Parathyroid adenoma (tissue), 2 donors: ENCODE measurements around the gene BIRC5.
A peak's percentile ranks its signal among the peaks of the same experiment; 100 is the strongest.

Experiments
- H2AFZ ChIP-seq: fragments of 300-600 bp; sonication (generic); one replicate; pipeline ENCODE4 v1.7.0; 2017; ENCODE audit warnings: antibody characterized with exemption, mild to moderate bottlenecking
- H3K27ac ChIP-seq: fragments of 300-600 bp; sonication (generic); one replicate; pipeline ENCODE4 v1.7.0; 2017
- H3K27me3 ChIP-seq: fragments of 300-600 bp; sonication (generic); one replicate; pipeline ENCODE4 v1.7.0; 2017; ENCODE audit warnings: low read length; ENCODE audit not compliant: control insufficient read depth, insufficient read depth
- H3K36me3 ChIP-seq: fragments of 300-600 bp; sonication (generic); one replicate; pipeline ENCODE4 v1.7.0; 2017; ENCODE audit warnings: low read length; ENCODE audit not compliant: control insufficient read depth, insufficient read depth
- H3K4me1 ChIP-seq: fragments of 300-600 bp; sonication (generic); one replicate; pipeline ENCODE4 v1.7.0; 2017; ENCODE audit warnings: control low read depth
- H3K4me2 ChIP-seq: fragments of 300-600 bp; sonication (generic); one replicate; pipeline ENCODE4 v1.7.0; 2017; ENCODE audit warnings: low read length
- H3K4me3 ChIP-seq: fragments of 300-600 bp; sonication (generic); one replicate; pipeline ENCODE4 v1.7.0; 2017; ENCODE audit warnings: low read depth, low read length
- H3K79me2 ChIP-seq: fragments of 300-600 bp; sonication (generic); one replicate; pipeline ENCODE4 v1.7.0; 2017; ENCODE audit warnings: control low read depth
- H3K9ac ChIP-seq: fragments of 300-600 bp; sonication (generic); one replicate; pipeline ENCODE4 v1.7.0; 2017; ENCODE audit warnings: mild to moderate bottlenecking
- H3K9me3 ChIP-seq: fragments of 300-600 bp; sonication (generic); one replicate; pipeline ENCODE4 v1.7.0; 2017; ENCODE audit warnings: low read length; ENCODE audit not compliant: control insufficient read depth
- CTCF ChIP-seq: fragments of 300-600 bp; sonication (generic); IDR thresholded peaks from one replicate; pipeline ENCODE4 v1.7.0; 2017; ENCODE audit warnings: antibody characterized with exemption, mild to moderate bottlenecking
- donor health status: primary hyperparathyroidism.

Gene BIRC5

GRCh38 chr17:78248051-78248914 is 34.2 kb downstream of the BIRC5 start:
- no peak for TF ChIP-seq CTCF
- Histone ChIP-seq H3K9me3 (no peaks in the 10 kb centered on the region), H2AFZ (no peak overlapping the region), H3K27ac (peak overlapping the region; percentile 49), H3K27me3 (no peaks in the 10 kb centered on the region), H3K79me2 (no peaks in the 10 kb centered on the region), H3K36me3 (no peaks in the 10 kb centered on the region), H3K4me1 (peaks cover 7% of the 10 kb centered on the region), H3K4me3 (no peak overlapping the region), H3K9ac (no peak overlapping the region), H3K4me2 (no peak overlapping the region)

GRCh38 chr17:78249074-78249817 is 35.2 kb downstream of the BIRC5 start:
- Histone ChIP-seq H2AFZ (no peak overlapping the region), H3K79me2 (no peaks in the 10 kb centered on the region), H3K4me3 (no peak overlapping the region), H3K9ac (no peak overlapping the region), H3K27ac (peak overlapping the region; percentile 11), H3K36me3 (no peaks in the 10 kb centered on the region), H3K27me3 (no peaks in the 10 kb centered on the region), H3K4me2 (no peak overlapping the region), H3K9me3 (no peaks in the 10 kb centered on the region), H3K4me1 (peaks cover 11% of the 10 kb centered on the region)
- no peak for TF ChIP-seq CTCF

- Histone ChIP-seq H3K79me2 (no peaks in the 10 kb centered on the region), H3K4me3 (no peak overlapping the region), H3K4me2 (no peak overlapping the region), H3K9me3 (no peaks in the 10 kb centered on the region), H3K4me1 (peaks cover 11% of the 10 kb centered on the region), H3K9ac (no peak overlapping the region), H3K36me3 (no peaks in the 10 kb centered on the region), H2AFZ (no peak overlapping the region), H3K27ac (no peak overlapping the region), H3K27me3 (no peaks in the 10 kb centered on the region)
- no peak for TF ChIP-seq CTCF
Observed at GRCh38 chr17:78249818-78250806, 36.1 kb downstream of the BIRC5 start.

- Histone ChIP-seq H3K4me3 (no peak overlapping the region), H3K9ac (no peak overlapping the region), H3K4me1 (peaks cover 11% of the 10 kb centered on the region)
Observed at GRCh38 chr17:78250891-78251772, 37.1 kb downstream of the BIRC5 start.

More at GRCh38 chr17:78250891-78251772, 37.1 kb downstream of the BIRC5 start:
- no peaks in the 10 kb centered on the region for H3K9me3 ChIP-seq
- no peak overlapping the region for H3K27ac ChIP-seq
- H3K4me2 ChIP-seq: peak overlapping the region; percentile 25
- no peaks in the 10 kb centered on the region for H3K36me3 ChIP-seq
- no peaks in the 10 kb centered on the region for H3K79me2 ChIP-seq
- TF ChIP-seq CTCF: peak; percentile 100
- peak overlapping the region; percentile 77 for H2AFZ ChIP-seq
- H3K27me3 ChIP-seq: no peaks in the 10 kb centered on the region
